Panc1 (cell line): ENCODE data around the gene POLR3E. TPM values are rescaled to one million over a fixed set of nuclear protein-coding genes. Genes with fewer than 3 reads are reported as not detected.

ENCODE experiments used
- ATAC-seq: fragments of 200-7000 bp; cut with Tn5 transposase; 2 replicates; pipeline ENCODE4 v1.9.1; 2020; ENCODE audit warnings: mild to moderate bottlenecking, moderate library complexity
- BruUV-seq: library from RNA; stranded (reverse); fragments of 400-500 nt; replicated peaks from 2 replicates; lab custom pipeline; 2021; lab: Mats Ljungman, UMichigan
- CTCF ChIA-PET: fragments of 300-600 bp; sonication (Branson Sonifier 250); formaldehyde crosslinking; loops from one replicate; lab custom pipeline; 2022; ENCODE audit warnings: antibody characterized with exemption; lab: Charles Lee
- POLR2A ChIA-PET: fragments of 300-600 bp; sonication (Branson Sonifier 250); formaldehyde crosslinking; loops from one replicate; lab custom pipeline; 2022; ENCODE audit warnings: antibody characterized with exemption; lab: Charles Lee
- DNase-seq: peaks from one replicate; pipeline ENCODE4 v3.0.0-alpha.2; 2010; ENCODE audit warnings: low read depth, low spot score
- H3K27ac ChIP-seq: 2 replicates; pipeline ENCODE4 v1.5.1; 2011; ENCODE audit warnings: mild to moderate bottlenecking, low read length, inconsistent platforms
- H3K27me3 ChIP-seq: fragments of 200-500 bp; sonication (Bioruptor generic); 2 replicates; pipeline ENCODE4 v1.6.0; 2014; ENCODE audit warnings: low read length, inconsistent platforms; ENCODE audit not compliant: control insufficient read depth, insufficient read depth
- H3K36me3 ChIP-seq: fragments of 200-500 bp; sonication (Bioruptor generic); 2 replicates; pipeline ENCODE4 v1.5.1; 2014; ENCODE audit warnings: inconsistent platforms, mild to moderate bottlenecking, low read length, moderate library complexity; ENCODE audit not compliant: control insufficient read depth, insufficient read depth
- H3K4me1 ChIP-seq: 2 replicates; pipeline ENCODE4 v1.5.1; 2011; ENCODE audit warnings: inconsistent platforms, mild to moderate bottlenecking, low read length, moderate library complexity; ENCODE audit not compliant: control insufficient read depth, insufficient read depth
- H3K4me3 ChIP-seq, 2 experiments: 2 replicates each; pipeline ENCODE4 v1.5.1; 2011 to 2012; ENCODE audit warnings: low read depth in 2 of 2, low read length in 2 of 2, mild to moderate bottlenecking in 2 of 2, inconsistent platforms in 1 of 2, moderate library complexity in 1 of 2
- H3K9me3 ChIP-seq: fragments of 200-500 bp; sonication (Bioruptor generic); 2 replicates; pipeline ENCODE4 v1.5.1; 2014; ENCODE audit warnings: low read depth, mild to moderate bottlenecking, inconsistent platforms, low read length, moderate library complexity; ENCODE audit not compliant: control insufficient read depth, insufficient read depth
- POLR2AphosphoS5 ChIP-seq: IDR thresholded peaks from 2 replicates; pipeline ENCODE4 v1.6.1; 2012; ENCODE audit warnings: mild to moderate bottlenecking, low read depth, low read length, moderate library complexity
- SIN3A ChIP-seq: IDR thresholded peaks from 2 replicates; pipeline ENCODE4 v1.6.1; 2012; ENCODE audit warnings: low read depth, mild to moderate bottlenecking, low read length, moderate library complexity, borderline replicate concordance; ENCODE audit not compliant: insufficient read depth
- TCF7L2 ChIP-seq: IDR thresholded peaks from 2 replicates; pipeline ENCODE4 v1.6.1; 2011; ENCODE audit warnings: mild to moderate bottlenecking, low read depth, low read length, inconsistent platforms
- in situ Hi-C: cut with HindIII; loops from 2 replicates; pipeline ENCODE4 v1.10.0; 2016; ENCODE audit warnings: low sequenced_read_pairs, low pct_unique_long_range_greater_than_20kb
- intact Hi-C: fragments of 100-400 bp; cut with micrococcal nuclease; formaldehyde crosslinking; loops from one replicate; pipeline ENCODE4 v1.10.0; 2022; ENCODE audit not compliant: unreplicated experiment
- total RNA-seq: library from RNA; stranded (reverse); gene quantifications from one replicate; pipeline ENCODE4 v1.2.1, GENCODE V29; 2021; ENCODE audit not compliant: unreplicated experiment
- TF ChIP-seq, protein P1 (sequence below): fragments of 450-650 bp; IDR thresholded peaks from 2 replicates; pipeline ENCODE4 v1.5.1; 2017; ENCODE audit warnings: mild to moderate bottlenecking
- TF ChIP-seq, protein P2 (sequence below), 2 experiments: IDR thresholded peaks; 2 replicates each; pipeline ENCODE4 v1.6.1; 2011 to 2012; ENCODE audit warnings: low read depth in 2 of 2, control low read depth in 1 of 2, low read length in 1 of 2, mild to moderate bottlenecking in 1 of 2, moderate library complexity in 1 of 2; ENCODE audit not compliant: insufficient read depth in 1 of 2

POLR3E gene
- total RNA-seq, 1 experiment from 2014 or later = 45.2 TPM

GRCh38 chr16:22335668-22336246 lies 38.5 kb downstream of the POLR3E start:
- ChIA-PET CTCF (no interaction called here), POLR2A (no interaction called here)
- intact Hi-C loops (no loop called here), in situ Hi-C loops (no loop called here)
- Histone ChIP-seq H3K36me3 (peaks cover 9% of the 10 kb centered on the region; the same call in 1 of the 2 replicates), H3K4me3 (no peak overlapping the region), H3K27ac (no peak overlapping the region), H3K4me1 (no peaks in the 10 kb centered on the region), H3K9me3 (peaks cover 2% of the 10 kb centered on the region; the same call in 1 of the 2 replicates), H3K27me3 (no peaks in the 10 kb centered on the region)
- no TSS peak for BruUV-seq
- ATAC-seq = peak; percentile 54; the same call in 1 of the 2 replicates
- TF ChIP-seq POLR2AphosphoS5 (0 out of 2 replicates have a peak, but pooled peaks have one; percentile 37), SIN3A (no peak)
- DNase-seq = no peak

GRCh38 chr16:22336581-22336980 lies 39.4 kb downstream of the POLR3E start:
- ATAC-seq = no peak
- Histone ChIP-seq H3K27ac (no peak overlapping the region), H3K4me1 (no peaks in the 10 kb centered on the region), H3K9me3 (peaks cover 2% of the 10 kb centered on the region; the same call in 1 of the 2 replicates), H3K27me3 (no peaks in the 10 kb centered on the region), H3K4me3 (no peak overlapping the region), H3K36me3 (peaks cover 9% of the 10 kb centered on the region; the same call in 1 of the 2 replicates)
- intact Hi-C loops (no loop called here), in situ Hi-C loops (no loop called here)
- TF ChIP-seq, protein P1, sequence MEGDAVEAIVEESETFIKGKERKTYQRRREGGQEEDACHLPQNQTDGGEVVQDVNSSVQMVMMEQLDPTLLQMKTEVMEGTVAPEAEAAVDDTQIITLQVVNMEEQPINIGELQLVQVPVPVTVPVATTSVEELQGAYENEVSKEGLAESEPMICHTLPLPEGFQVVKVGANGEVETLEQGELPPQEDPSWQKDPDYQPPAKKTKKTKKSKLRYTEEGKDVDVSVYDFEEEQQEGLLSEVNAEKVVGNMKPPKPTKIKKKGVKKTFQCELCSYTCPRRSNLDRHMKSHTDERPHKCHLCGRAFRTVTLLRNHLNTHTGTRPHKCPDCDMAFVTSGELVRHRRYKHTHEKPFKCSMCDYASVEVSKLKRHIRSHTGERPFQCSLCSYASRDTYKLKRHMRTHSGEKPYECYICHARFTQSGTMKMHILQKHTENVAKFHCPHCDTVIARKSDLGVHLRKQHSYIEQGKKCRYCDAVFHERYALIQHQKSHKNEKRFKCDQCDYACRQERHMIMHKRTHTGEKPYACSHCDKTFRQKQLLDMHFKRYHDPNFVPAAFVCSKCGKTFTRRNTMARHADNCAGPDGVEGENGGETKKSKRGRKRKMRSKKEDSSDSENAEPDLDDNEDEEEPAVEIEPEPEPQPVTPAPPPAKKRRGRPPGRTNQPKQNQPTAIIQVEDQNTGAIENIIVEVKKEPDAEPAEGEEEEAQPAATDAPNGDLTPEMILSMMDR = no peak
- TF ChIP-seq SIN3A = no peak
- TF ChIP-seq, protein P2, sequence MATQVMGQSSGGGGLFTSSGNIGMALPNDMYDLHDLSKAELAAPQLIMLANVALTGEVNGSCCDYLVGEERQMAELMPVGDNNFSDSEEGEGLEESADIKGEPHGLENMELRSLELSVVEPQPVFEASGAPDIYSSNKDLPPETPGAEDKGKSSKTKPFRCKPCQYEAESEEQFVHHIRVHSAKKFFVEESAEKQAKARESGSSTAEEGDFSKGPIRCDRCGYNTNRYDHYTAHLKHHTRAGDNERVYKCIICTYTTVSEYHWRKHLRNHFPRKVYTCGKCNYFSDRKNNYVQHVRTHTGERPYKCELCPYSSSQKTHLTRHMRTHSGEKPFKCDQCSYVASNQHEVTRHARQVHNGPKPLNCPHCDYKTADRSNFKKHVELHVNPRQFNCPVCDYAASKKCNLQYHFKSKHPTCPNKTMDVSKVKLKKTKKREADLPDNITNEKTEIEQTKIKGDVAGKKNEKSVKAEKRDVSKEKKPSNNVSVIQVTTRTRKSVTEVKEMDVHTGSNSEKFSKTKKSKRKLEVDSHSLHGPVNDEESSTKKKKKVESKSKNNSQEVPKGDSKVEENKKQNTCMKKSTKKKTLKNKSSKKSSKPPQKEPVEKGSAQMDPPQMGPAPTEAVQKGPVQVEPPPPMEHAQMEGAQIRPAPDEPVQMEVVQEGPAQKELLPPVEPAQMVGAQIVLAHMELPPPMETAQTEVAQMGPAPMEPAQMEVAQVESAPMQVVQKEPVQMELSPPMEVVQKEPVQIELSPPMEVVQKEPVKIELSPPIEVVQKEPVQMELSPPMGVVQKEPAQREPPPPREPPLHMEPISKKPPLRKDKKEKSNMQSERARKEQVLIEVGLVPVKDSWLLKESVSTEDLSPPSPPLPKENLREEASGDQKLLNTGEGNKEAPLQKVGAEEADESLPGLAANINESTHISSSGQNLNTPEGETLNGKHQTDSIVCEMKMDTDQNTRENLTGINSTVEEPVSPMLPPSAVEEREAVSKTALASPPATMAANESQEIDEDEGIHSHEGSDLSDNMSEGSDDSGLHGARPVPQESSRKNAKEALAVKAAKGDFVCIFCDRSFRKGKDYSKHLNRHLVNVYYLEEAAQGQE (IDR thresholded peaks at IDR 0.05; ENCODE audit: insufficient read depth in 1 of 2, low read depth in 2 of 2, low read length in 1 of 2) = no peak
- no peak for TF ChIP-seq POLR2AphosphoS5
- no peak for TF ChIP-seq TCF7L2
- ChIA-PET CTCF (no interaction called here), POLR2A (no interaction called here)
- DNase-seq = no peak
- BruUV-seq = no TSS peak

DNA sequence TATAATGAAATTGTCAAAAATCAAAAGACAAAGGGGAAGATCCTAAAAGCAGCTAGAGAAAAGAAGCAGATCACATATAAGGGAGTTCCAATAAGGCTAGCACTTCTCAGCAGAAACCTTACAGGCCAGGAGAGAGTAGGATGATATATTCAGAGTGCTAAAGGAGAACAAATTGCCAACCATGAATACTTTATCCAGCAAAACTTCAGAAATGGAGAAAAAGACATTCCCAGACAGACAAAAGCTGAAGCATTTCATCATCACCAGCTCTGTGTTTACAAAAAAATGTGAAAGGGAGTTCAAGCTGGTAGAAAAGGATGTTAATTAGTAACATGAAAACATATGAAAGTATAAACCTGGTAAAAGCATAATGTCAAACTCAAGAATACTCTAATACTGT lies 39.8 kb downstream of the POLR3E start:
- no peaks in the 10 kb centered on the region for H3K4me1 ChIP-seq
- H3K4me3 ChIP-seq = no peak overlapping the region
- ChIA-PET POLR2A (interaction anchor here (1.0 kb wide), 1 partner anchor 10 kb away, joined by 3 read pairs; no protein-coding TSS in a partner anchor), CTCF (no interaction called here)
- in situ Hi-C loops = no loop called here
- no peak for DNase-seq
- no TSS peak for BruUV-seq
- intact Hi-C loops = no loop called here
- H3K36me3 ChIP-seq = peaks cover 9% of the 10 kb centered on the region; the same call in 1 of the 2 replicates
- H3K27ac ChIP-seq = no peak overlapping the region
- H3K27me3 ChIP-seq = no peaks in the 10 kb centered on the region
- peaks cover 2% of the 10 kb centered on the region; the same call in 1 of the 2 replicates for H3K9me3 ChIP-seq
- TF ChIP-seq TCF7L2 = no peak
- TF ChIP-seq, protein P2 (IDR thresholded peaks at IDR 0.05; ENCODE audit: insufficient read depth in 1 of 2, low read depth in 2 of 2, low read length in 1 of 2) = no peak
- TF ChIP-seq POLR2AphosphoS5 = no peak
- TF ChIP-seq, protein P1 = no peak
- TF ChIP-seq SIN3A = no peak
- no peak for ATAC-seq
